ENCODE results near the gene RRAGA. TPM values are rescaled to one million over a fixed set of nuclear protein-coding genes. Genes with fewer than 3 reads are reported as not detected.

The RRAGA gene
- total RNA-seq, 1 donor = 54.6 TPM

- no peaks in the 10 kb centered on the region for H3K9me3 ChIP-seq (ENCODE audit: low read depth, low read length)
- no peak overlapping the region for H2AFZ ChIP-seq (ENCODE audit: low read length)
- peaks cover 7% of the 10 kb centered on the region for H3K4me1 ChIP-seq (ENCODE audit: insufficient read depth, low read length)
- no peaks in the 10 kb centered on the region for H3K27me3 ChIP-seq (ENCODE audit: insufficient read depth, low read length)
- H3K79me2 ChIP-seq (ENCODE audit: insufficient read depth, low read length) = no peaks in the 10 kb centered on the region
- no peak overlapping the region for H3K27ac ChIP-seq (ENCODE audit: low read depth, low read length)
- H3K4me2 ChIP-seq (ENCODE audit: insufficient read depth, low read length) = no peak overlapping the region
- DNase-seq (ENCODE audit: insufficient read length, low spot score, missing footprints) = no peak
- no peak for TF ChIP-seq CTCF (IDR thresholded peaks at IDR 0.05; ENCODE audit: extremely low read depth, low read depth, low read length)
- H4K20me1 ChIP-seq (ENCODE audit: insufficient read depth, low read length) = no peaks in the 10 kb centered on the region
- no peaks in the 10 kb centered on the region for H3K36me3 ChIP-seq (ENCODE audit: insufficient read depth, low read length)
- no peak overlapping the region for H3K4me3 ChIP-seq (ENCODE audit: insufficient read depth, low read length)
These were observed 26.1 kb upstream of the RRAGA start for GRCh38 chr9:19023078-19023477.

GRCh38 chr9:19026375-19026774 lies 22.9 kb upstream of the RRAGA start:
- H3K4me2 ChIP-seq (ENCODE audit: insufficient read depth, low read length) = peak overlapping the region; percentile 15
- no peaks in the 10 kb centered on the region for H4K20me1 ChIP-seq (ENCODE audit: insufficient read depth, low read length)
- H3K27ac ChIP-seq (ENCODE audit: low read depth, low read length) = no peak overlapping the region
- no peaks in the 10 kb centered on the region for H3K79me2 ChIP-seq (ENCODE audit: insufficient read depth, low read length)
- no peaks in the 10 kb centered on the region for H3K36me3 ChIP-seq (ENCODE audit: insufficient read depth, low read length)
- TF ChIP-seq CTCF (IDR thresholded peaks at IDR 0.05; ENCODE audit: extremely low read depth, low read depth, low read length) = no peak
- peaks cover 12% of the 10 kb centered on the region for H3K4me1 ChIP-seq (ENCODE audit: insufficient read depth, low read length)
- H3K27me3 ChIP-seq (ENCODE audit: insufficient read depth, low read length) = no peaks in the 10 kb centered on the region
- no peaks in the 10 kb centered on the region for H3K9me3 ChIP-seq (ENCODE audit: low read depth, low read length)
- DNase-seq (ENCODE audit: insufficient read length, low spot score, missing footprints) = peak; percentile 73
- H3K4me3 ChIP-seq (ENCODE audit: insufficient read depth, low read length) = no peak overlapping the region
- peak overlapping the region; percentile 28 for H2AFZ ChIP-seq (ENCODE audit: low read length)

GRCh38 chr9:19027825-19028224 lies 21.4 kb upstream of the RRAGA start:
- Histone ChIP-seq H3K27me3 (ENCODE audit: insufficient read depth, low read length) (no peaks in the 10 kb centered on the region), H3K27ac (ENCODE audit: low read depth, low read length) (no peak overlapping the region), H3K9me3 (ENCODE audit: low read depth, low read length) (no peaks in the 10 kb centered on the region), H2AFZ (ENCODE audit: low read length) (no peak overlapping the region), H3K79me2 (ENCODE audit: insufficient read depth, low read length) (no peaks in the 10 kb centered on the region), H3K4me1 (ENCODE audit: insufficient read depth, low read length) (peaks cover 12% of the 10 kb centered on the region), H3K4me2 (ENCODE audit: insufficient read depth, low read length) (no peak overlapping the region), H3K4me3 (ENCODE audit: insufficient read depth, low read length) (no peak overlapping the region), H4K20me1 (ENCODE audit: insufficient read depth, low read length) (no peaks in the 10 kb centered on the region), H3K36me3 (ENCODE audit: insufficient read depth, low read length) (no peaks in the 10 kb centered on the region)
- no peak for TF ChIP-seq CTCF (IDR thresholded peaks at IDR 0.05; ENCODE audit: extremely low read depth, low read depth, low read length)
- no peak for DNase-seq (ENCODE audit: insufficient read length, low spot score, missing footprints)

GRCh38 chr9:19028835-19029451 lies 20.3 kb upstream of the RRAGA start:
- peak; percentile 77 for TF ChIP-seq CTCF (IDR thresholded peaks at IDR 0.05; ENCODE audit: extremely low read depth, low read depth, low read length)
- Histone ChIP-seq H3K9me3 (ENCODE audit: low read depth, low read length) (no peaks in the 10 kb centered on the region), H2AFZ (ENCODE audit: low read length) (peak overlapping the region; percentile 67), H3K27me3 (ENCODE audit: insufficient read depth, low read length) (no peaks in the 10 kb centered on the region), H3K4me2 (ENCODE audit: insufficient read depth, low read length) (peak overlapping the region; percentile 32), H3K27ac (ENCODE audit: low read depth, low read length) (no peak overlapping the region), H4K20me1 (ENCODE audit: insufficient read depth, low read length) (no peaks in the 10 kb centered on the region), H3K36me3 (ENCODE audit: insufficient read depth, low read length) (no peaks in the 10 kb centered on the region), H3K4me3 (ENCODE audit: insufficient read depth, low read length) (no peak overlapping the region), H3K4me1 (ENCODE audit: insufficient read depth, low read length) (peaks cover 12% of the 10 kb centered on the region), H3K79me2 (ENCODE audit: insufficient read depth, low read length) (no peaks in the 10 kb centered on the region)
- peak; percentile 95 for DNase-seq (ENCODE audit: insufficient read length, low spot score, missing footprints)

All from osteoblast (primary cell).